Lower leg skin (tissue), 3 donors: Measurements from ENCODE around the gene RPN1.

Experiments used
- POLR2A ChIP-seq, 2 donors: fragments of 450-650 bp; IDR thresholded peaks; one replicate each; pipeline ENCODE4 v1.6.1; 2016 to 2017; ENCODE audit warnings: antibody characterized with exemption in 2 of 2, mild to moderate bottlenecking in 1 of 2, moderate library complexity in 1 of 2
- TF ChIP-seq, protein P1 (sequence below), 3 donors: fragments of 450-650 bp; IDR thresholded peaks; one replicate each; pipeline ENCODE4 v1.5.1; 2016; ENCODE audit warnings: antibody characterized with exemption in 3 of 3, mild to moderate bottlenecking in 3 of 3, moderate library complexity in 2 of 3

DNA sequence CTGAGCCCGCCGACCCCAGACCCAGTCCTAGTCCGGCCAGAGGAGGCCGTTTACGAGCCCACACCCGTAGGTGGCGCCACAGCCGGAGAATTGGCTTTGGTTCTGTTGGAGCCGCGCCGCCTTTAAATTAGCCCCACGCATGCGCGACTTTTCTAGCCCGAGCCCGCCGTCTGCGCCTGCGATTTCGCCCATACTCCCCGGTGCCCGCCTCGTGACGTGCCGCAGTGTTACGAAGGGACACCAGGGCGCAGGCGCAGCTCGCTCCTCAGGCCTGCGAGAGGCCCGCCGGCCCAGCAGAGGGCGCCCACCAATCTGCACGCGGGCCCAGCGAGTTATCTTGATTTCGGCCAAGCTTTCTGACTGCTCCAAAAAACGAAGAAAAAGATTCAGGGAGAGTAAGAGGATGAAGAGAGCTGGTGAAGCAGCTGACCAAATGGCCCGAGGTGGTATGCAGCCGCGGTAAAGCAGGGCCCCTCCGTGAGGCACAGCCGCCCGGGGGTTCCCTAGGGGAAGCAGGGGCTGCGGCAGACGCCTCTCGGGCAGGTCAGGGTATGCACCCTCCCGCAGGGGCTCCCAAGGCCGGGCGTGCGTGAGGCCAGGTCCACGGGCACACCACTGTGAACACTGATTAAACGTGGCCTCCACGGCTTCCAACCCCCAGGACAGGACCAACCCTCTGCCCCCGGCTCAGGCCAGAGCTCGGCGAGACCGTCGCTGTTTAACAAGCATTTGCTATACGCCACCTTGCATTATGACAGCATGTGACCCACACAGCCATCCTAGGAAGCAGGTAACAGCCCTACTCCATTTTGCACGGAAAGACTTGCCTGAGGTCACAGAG is 32.8 kb downstream of the RPN1 start:
- TF ChIP-seq, protein P1, sequence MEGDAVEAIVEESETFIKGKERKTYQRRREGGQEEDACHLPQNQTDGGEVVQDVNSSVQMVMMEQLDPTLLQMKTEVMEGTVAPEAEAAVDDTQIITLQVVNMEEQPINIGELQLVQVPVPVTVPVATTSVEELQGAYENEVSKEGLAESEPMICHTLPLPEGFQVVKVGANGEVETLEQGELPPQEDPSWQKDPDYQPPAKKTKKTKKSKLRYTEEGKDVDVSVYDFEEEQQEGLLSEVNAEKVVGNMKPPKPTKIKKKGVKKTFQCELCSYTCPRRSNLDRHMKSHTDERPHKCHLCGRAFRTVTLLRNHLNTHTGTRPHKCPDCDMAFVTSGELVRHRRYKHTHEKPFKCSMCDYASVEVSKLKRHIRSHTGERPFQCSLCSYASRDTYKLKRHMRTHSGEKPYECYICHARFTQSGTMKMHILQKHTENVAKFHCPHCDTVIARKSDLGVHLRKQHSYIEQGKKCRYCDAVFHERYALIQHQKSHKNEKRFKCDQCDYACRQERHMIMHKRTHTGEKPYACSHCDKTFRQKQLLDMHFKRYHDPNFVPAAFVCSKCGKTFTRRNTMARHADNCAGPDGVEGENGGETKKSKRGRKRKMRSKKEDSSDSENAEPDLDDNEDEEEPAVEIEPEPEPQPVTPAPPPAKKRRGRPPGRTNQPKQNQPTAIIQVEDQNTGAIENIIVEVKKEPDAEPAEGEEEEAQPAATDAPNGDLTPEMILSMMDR (IDR thresholded peaks at IDR 0.05) = peak in 1 of 3 donors; percentile 87
- TF ChIP-seq POLR2A (IDR thresholded peaks at IDR 0.05) = no peak
